ENCODE results near the gene NOC3L.

DNA sequence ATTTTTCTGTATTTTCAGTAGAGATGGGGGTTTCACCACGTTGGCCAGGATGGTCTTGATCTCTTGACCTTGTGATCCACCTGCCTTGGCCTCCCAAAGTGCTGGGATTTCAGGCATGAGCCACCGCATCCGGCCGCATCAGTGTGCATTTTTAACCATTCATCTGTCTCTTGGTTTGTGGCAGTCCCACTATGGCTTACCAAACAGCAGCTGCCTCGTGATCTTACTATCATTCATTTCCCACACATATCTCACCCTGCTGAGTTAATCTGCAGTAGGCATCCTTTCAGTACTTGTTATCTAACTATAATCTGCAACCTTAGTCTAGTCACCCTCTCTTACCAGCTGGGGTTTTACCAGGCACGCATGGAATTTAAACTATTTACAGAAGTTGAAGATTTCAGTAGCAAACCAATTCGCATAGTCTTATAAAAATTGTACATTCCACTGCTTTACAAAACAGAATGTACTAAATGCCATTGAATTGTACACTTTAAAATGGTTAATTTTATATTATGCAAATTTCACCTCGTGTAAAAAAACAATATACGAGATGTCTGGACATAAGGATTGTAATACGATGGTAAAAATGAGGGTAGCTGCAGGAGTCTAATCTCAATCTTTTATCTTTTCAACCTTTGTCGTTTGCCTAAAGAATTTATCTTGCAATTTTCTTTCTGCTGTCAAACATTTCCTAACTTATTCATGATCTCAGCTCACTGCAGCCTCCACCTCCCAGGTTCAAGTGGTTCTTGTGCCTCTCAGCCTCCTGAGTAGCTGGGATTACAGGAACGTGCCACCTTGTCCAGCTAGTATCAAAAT lies 35.0 kb upstream of the NOC3L start:
- TF ChIP-seq CTCF (IDR thresholded peaks at IDR 0.05; ENCODE audit: insufficient read depth, low read length, poor library complexity, severe bottlenecking) (no peak), EZH2phosphoT487 (conservative IDR thresholded peaks at IDR 0.05; ENCODE audit: low read length) (no peak)

Data from SU-DHL-6 (cell line).